Measurements from ENCODE around the gene ABHD2. TPM values are rescaled to one million over a fixed set of nuclear protein-coding genes. Genes with fewer than 3 reads are reported as not detected.

ABHD2 gene
- total and polyA plus RNA-seq, 2 experiments from 2014 or later: 5.2 to 15.2 TPM

DNA sequence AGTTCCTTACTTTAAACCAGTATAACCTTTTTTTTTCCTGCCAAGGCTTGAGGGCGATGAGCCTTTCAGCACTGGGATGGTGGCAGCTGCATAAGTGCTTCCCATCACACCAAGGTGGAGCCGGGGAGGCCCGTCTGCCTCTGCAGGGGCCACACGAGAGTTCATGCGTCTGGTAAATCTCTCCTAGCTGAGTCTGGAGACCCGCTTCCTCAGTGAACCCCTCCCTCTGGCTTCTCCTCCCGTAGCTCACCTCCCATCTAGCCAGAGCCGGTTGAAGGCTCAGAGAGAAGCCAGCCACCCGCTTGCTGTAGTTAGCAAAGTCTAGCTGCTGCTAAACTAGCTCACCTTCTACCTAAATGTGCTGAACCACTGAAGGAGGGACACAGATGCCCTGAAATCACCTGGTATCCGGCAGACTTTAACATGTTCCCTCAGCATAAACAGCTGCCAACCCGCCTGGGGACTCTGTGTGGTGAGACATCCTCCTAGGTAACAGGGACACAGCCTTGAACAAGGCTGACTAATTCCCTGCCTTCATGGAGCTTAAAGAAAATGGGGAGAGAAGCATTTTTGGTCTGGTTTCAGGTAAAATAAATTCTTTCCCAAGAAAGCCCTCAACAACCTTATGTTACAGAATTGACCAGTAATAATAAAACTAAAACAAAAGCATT is 90.2 kb downstream of the ABHD2 start (continued):
- TF ChIP-seq REST (IDR thresholded peaks at IDR 0.05; ENCODE audit: unreplicated experiment): no peak
- no peak for TF ChIP-seq ZNF331 (CRISPR knock-in tag; IDR thresholded peaks at IDR 0.05; ENCODE audit: low read depth)
- TF ChIP-seq CTCF (conservative IDR thresholded peaks at IDR 0.05; ENCODE audit: low read depth in 2 of 2): no peak
- no peak for TF ChIP-seq CREB1 (CRISPR knock-in tag; IDR thresholded peaks at IDR 0.05; ENCODE audit: low read depth)

- no peak for TF ChIP-seq CREB1 (CRISPR knock-in tag; IDR thresholded peaks at IDR 0.05; ENCODE audit: low read depth)
- no peak for TF ChIP-seq EZH2phosphoT487 (IDR thresholded peaks at IDR 0.05; ENCODE audit: unreplicated experiment)
- no peak for TF ChIP-seq ZNF331 (CRISPR knock-in tag; IDR thresholded peaks at IDR 0.05; ENCODE audit: low read depth)
- no peak for TF ChIP-seq NANOG (IDR thresholded peaks at IDR 0.05; ENCODE audit: borderline replicate concordance)
- TF ChIP-seq STAT1 (IDR thresholded peaks at IDR 0.05; ENCODE audit: unreplicated experiment): no peak
- no peak for TF ChIP-seq JUNB (IDR thresholded peaks at IDR 0.05; ENCODE audit: unreplicated experiment)
- no peak for TF ChIP-seq POLR2AphosphoS5 (IDR thresholded peaks at IDR 0.05; ENCODE audit: low read depth)
- TF ChIP-seq ZNF114 (CRISPR knock-in tag; IDR thresholded peaks at IDR 0.05): no peak
- TF ChIP-seq EZH2 (IDR thresholded peaks at IDR 0.05; ENCODE audit: low read depth, unreplicated experiment): no peak
- no peak for TF ChIP-seq ZNF462 (CRISPR knock-in tag; IDR thresholded peaks at IDR 0.05)
- no peaks in the 10 kb centered on the region for H3K27me3 Mint-ChIP-seq (ENCODE audit: insufficient read depth, low read depth, poor library complexity)
- DNase-seq (ENCODE audit: low spot score) (no peak), ATAC-seq (no peak)
- Histone ChIP-seq H3K4me3 (no peak overlapping the region), H3K4me2 (no peak overlapping the region), H3K27ac (ENCODE audit: low read depth) (no peak overlapping the region), H3K36me3 (ENCODE audit: insufficient read depth) (no peaks in the 10 kb centered on the region), H2AFZ (no peak overlapping the region), H3F3A (replicated peaks; ENCODE audit: low read depth) (no peaks in the 10 kb centered on the region), H3K27me3 (ENCODE audit: insufficient read depth) (no peaks in the 10 kb centered on the region), H4K20me1 (replicated peaks; ENCODE audit: insufficient read depth) (no peaks in the 10 kb centered on the region), H3K79me2 (replicated peaks; ENCODE audit: insufficient read depth) (no peaks in the 10 kb centered on the region), H3K4me1 (ENCODE audit: insufficient read depth) (no peaks in the 10 kb centered on the region), H3K9me2 (ENCODE audit: insufficient read depth) (no peaks in the 10 kb centered on the region)
- H3K9me3 Mint-ChIP-seq: no peaks in the 10 kb centered on the region
- H3K27ac Mint-ChIP-seq: no peak overlapping the region
- no peak overlapping the region for H3K4me3 Mint-ChIP-seq
- peaks cover 3% of the 10 kb centered on the region; the same call in 2 of the 3 replicates for H3K4me1 Mint-ChIP-seq
- no peaks in the 10 kb centered on the region for H3K36me3 Mint-ChIP-seq (ENCODE audit: low read depth)
Observed at GRCh38 chr15:89179966-89180875, 92.0 kb downstream of the ABHD2 start.

Data from GM23338 (cell line).